Upper lobe of right lung (tissue), 1 donor: ENCODE data around the gene KPNA3. TPM values are rescaled to one million over a fixed set of nuclear protein-coding genes. Genes with fewer than 3 reads are reported as not detected.

Source experiments
- ATAC-seq: fragments of 200-7000 bp; cut with Tn5 transposase; one replicate; pipeline ENCODE4 v1.9.1; 2020; ENCODE audit warnings: mild to moderate bottlenecking, moderate library complexity
- DNase-seq: peaks from one replicate; pipeline ENCODE4 v3.0.0-alpha.2; 2020
- H3K27ac ChIP-seq: fragments of 200-600 bp; one replicate; pipeline ENCODE4 v1.8.0; 2022
- H3K27me3 ChIP-seq: fragments of 200-600 bp; one replicate; pipeline ENCODE4 v1.8.0; 2022; ENCODE audit warnings: mild to moderate bottlenecking
- H3K36me3 ChIP-seq: fragments of 200-600 bp; one replicate; pipeline ENCODE4 v1.8.0; 2022
- H3K4me1 ChIP-seq: fragments of 200-600 bp; one replicate; pipeline ENCODE4 v1.8.0; 2022
- H3K4me3 ChIP-seq: fragments of 200-600 bp; one replicate; pipeline ENCODE4 v1.8.0; 2022; ENCODE audit warnings: mild to moderate bottlenecking
- H3K9me3 ChIP-seq: fragments of 200-600 bp; one replicate; pipeline ENCODE4 v1.8.0; 2022
- intact Hi-C: fragments of 100-400 bp; cut with DNase I; formaldehyde crosslinking; loops from one replicate; pipeline ENCODE4 v1.11.0; 2022
- total RNA-seq: library from RNA; stranded (reverse); fragmentation: NEBNext Ultra II Directional; extraction: Animal tissue kit (Norgen Biotek cat#: 25700); gene quantifications from one replicate; pipeline ENCODE4 v1.2.1, GENCODE V29; 2021
- TF ChIP-seq, protein P1 (sequence below): fragments of 200-600 bp; IDR thresholded peaks from one replicate; pipeline ENCODE4 v1.8.0; 2022; ENCODE audit warnings: antibody characterized with exemption
- donor health status: DM: no; HTN: yes; CAD: no; lungs with severe emphysema.

KPNA3 gene
- total RNA-seq, 1 donor from 2014 or later, result 35.7 TPM

DNA sequence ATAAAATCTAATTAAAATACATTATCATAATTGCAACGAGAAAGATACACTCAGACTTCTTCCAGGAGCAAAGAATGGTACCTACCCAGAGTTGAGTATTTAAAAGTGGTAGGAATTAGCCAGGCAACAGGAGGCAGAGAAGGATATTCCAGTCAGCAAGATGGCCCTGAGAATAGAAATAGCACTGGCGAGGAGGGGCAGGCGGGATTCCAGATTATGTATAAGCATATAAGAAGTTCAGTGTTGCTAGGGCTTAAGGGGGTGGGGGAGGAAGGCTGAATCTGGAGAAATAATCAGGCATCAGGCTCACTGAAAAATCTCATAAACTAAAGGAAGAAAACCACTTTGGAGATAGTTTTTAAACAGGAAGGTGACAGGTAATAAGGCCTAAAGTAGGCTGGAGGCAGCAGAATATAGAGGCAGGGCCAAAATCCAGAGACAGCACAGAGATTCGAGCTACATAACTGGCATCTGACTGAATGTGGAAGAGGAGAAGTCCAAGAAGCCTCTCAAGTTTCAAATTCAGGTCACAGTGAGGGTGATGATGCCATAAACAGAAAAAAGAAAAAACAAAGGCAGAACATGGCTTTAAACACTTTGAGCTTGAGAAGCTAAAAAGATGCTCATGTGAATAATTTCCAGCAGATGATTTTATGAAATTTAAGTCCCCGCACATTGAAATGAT lies 7.5 kb downstream of the KPNA3 start:
- Histone ChIP-seq H3K27ac (no peak overlapping the region), H3K27me3 (no peaks in the 10 kb centered on the region), H3K9me3 (no peaks in the 10 kb centered on the region), H3K4me1 (no peaks in the 10 kb centered on the region), H3K4me3 (no peak overlapping the region), H3K36me3 (no peaks in the 10 kb centered on the region)
- intact Hi-C loops, result no loop called here
- no peak for DNase-seq
- no peak for ATAC-seq
- TF ChIP-seq, protein P1, sequence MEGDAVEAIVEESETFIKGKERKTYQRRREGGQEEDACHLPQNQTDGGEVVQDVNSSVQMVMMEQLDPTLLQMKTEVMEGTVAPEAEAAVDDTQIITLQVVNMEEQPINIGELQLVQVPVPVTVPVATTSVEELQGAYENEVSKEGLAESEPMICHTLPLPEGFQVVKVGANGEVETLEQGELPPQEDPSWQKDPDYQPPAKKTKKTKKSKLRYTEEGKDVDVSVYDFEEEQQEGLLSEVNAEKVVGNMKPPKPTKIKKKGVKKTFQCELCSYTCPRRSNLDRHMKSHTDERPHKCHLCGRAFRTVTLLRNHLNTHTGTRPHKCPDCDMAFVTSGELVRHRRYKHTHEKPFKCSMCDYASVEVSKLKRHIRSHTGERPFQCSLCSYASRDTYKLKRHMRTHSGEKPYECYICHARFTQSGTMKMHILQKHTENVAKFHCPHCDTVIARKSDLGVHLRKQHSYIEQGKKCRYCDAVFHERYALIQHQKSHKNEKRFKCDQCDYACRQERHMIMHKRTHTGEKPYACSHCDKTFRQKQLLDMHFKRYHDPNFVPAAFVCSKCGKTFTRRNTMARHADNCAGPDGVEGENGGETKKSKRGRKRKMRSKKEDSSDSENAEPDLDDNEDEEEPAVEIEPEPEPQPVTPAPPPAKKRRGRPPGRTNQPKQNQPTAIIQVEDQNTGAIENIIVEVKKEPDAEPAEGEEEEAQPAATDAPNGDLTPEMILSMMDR, result no peak

DNA sequence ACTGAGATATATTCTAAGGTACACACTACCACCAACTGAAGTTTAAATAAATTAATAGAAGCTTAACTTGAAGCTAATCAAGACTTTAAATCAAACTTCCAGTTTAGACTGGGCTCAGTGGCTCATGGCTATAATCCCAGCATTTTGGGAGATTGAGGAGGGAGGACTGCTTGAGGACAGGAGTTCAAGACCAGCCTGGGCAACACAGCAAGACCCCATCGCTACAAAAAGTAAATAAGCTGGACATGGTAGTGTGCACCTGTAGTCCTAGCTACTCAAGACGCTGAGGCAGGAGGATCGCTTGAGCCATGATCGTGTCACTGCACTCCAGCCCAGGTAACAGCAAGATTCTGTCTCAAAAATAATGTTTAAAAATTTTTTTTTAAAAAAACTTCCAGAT lies 8.6 kb downstream of the KPNA3 start:
- Histone ChIP-seq H3K27ac (no peak overlapping the region), H3K9me3 (no peaks in the 10 kb centered on the region), H3K36me3 (no peaks in the 10 kb centered on the region), H3K4me1 (no peaks in the 10 kb centered on the region), H3K4me3 (no peak overlapping the region), H3K27me3 (no peaks in the 10 kb centered on the region)
- DNase-seq (no peak), ATAC-seq (no peak)
- intact Hi-C loops, result no loop called here
- TF ChIP-seq, protein P1, result no peak

DNA sequence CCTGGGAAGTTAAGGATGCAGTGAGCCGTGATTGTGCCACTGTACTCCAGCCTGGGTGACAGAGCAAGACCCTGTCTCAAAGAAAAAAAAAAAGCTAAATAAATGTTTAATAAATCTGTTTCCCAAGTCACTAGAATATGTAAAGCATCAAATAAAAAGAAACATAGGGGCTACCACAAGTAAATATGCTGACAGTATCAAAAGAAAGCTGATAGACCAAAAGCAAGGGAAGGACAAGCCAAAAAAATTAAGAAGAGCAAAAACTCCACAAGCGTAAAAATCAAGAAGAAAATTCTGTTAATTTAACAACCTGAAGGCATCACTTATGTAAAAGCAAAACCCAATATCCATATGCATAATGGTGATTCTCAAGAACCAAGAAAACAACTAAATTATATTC lies 9.7 kb downstream of the KPNA3 start:
- no peak for ATAC-seq
- Histone ChIP-seq H3K4me1 (peaks cover 2% of the 10 kb centered on the region), H3K36me3 (no peaks in the 10 kb centered on the region), H3K9me3 (no peaks in the 10 kb centered on the region), H3K4me3 (no peak overlapping the region), H3K27me3 (no peaks in the 10 kb centered on the region), H3K27ac (no peak overlapping the region)
- intact Hi-C loops, result no loop called here
- DNase-seq, result no peak
- TF ChIP-seq, protein P1, result no peak

DNA sequence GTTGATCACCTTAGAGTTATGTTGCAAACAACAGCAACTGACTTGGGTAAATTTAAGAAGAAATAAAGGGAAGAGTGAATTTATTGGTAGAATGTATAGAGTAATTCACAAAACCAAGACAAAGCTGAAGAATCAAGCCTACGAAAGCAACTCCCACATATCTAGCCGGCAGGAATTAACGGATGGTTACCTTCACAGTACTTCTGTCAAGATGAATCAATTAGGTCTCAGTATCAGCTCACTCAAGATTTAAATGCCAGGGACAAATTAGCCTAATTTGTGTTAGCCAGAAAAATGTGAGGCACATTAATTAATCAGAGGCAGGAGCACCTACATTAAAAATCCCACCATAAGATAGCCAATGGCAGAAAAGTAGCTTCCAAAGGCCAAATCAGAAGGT lies 10.7 kb downstream of the KPNA3 start:
- intact Hi-C loops, result no loop called here
- Histone ChIP-seq H3K27ac (no peak overlapping the region), H3K4me3 (no peak overlapping the region), H3K9me3 (no peaks in the 10 kb centered on the region), H3K36me3 (no peaks in the 10 kb centered on the region), H3K4me1 (peaks cover 7% of the 10 kb centered on the region), H3K27me3 (no peaks in the 10 kb centered on the region)
- TF ChIP-seq, protein P1, result no peak
- ATAC-seq (no peak), DNase-seq (no peak)

DNA sequence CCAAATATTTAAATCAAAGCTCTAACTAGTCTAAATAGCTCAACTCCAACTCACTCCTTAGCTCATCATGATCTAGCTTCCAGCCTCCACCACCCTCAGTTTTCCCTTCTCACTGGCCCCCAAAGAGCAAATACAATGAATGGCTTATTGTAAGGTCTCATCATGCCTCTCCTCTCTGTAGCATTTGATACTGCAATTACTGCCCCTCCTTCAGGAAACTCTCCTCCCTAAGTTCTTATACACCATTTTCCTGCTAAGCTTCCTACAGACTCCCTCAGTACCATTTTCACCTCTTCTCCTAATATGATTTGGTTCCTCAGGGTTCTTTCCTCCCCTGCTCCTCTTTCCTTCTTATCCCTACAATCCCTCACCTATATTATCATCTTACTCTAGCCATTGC lies 12.8 kb downstream of the KPNA3 start:
- no peak for ATAC-seq
- Histone ChIP-seq H3K27me3 (no peaks in the 10 kb centered on the region), H3K36me3 (no peaks in the 10 kb centered on the region), H3K9me3 (no peaks in the 10 kb centered on the region), H3K4me3 (no peak overlapping the region), H3K27ac (no peak overlapping the region), H3K4me1 (peaks cover 7% of the 10 kb centered on the region)
- DNase-seq, result no peak
- intact Hi-C loops, result no loop called here
- TF ChIP-seq, protein P1, result no peak
